Osteoblast (primary cell): ENCODE measurements around the gene TXNDC11. TPM values are rescaled to one million over a fixed set of nuclear protein-coding genes. Genes with fewer than 3 reads are reported as not detected.

Experiments
- DNase-seq: peaks from one replicate; pipeline ENCODE4 v3.0.0; 2011; ENCODE audit warnings: low spot score, mixed read lengths; ENCODE audit not compliant: insufficient read length; ENCODE audit errors: missing footprints
- H2AFZ ChIP-seq: 2 replicates; pipeline ENCODE4 v1.6.0; 2011; ENCODE audit warnings: mild to moderate bottlenecking, low read length
- H3K27ac ChIP-seq: 2 replicates; pipeline ENCODE4 v1.5.1; 2011; ENCODE audit warnings: mild to moderate bottlenecking, low read depth, low read length, moderate library complexity
- H3K27me3 ChIP-seq: 2 replicates; pipeline ENCODE4 v1.6.0; 2012; ENCODE audit warnings: mild to moderate bottlenecking, control low read depth, inconsistent platforms, low read length, moderate library complexity; ENCODE audit not compliant: insufficient read depth
- H3K36me3 ChIP-seq: 2 replicates; pipeline ENCODE4 v1.5.1; 2011; ENCODE audit warnings: mild to moderate bottlenecking, low read length, control low read depth, moderate library complexity; ENCODE audit not compliant: insufficient read depth
- H3K4me1 ChIP-seq: 2 replicates; pipeline ENCODE4 v1.5.1; 2011; ENCODE audit warnings: mild to moderate bottlenecking, low read length, control low read depth, moderate library complexity; ENCODE audit not compliant: insufficient read depth
- H3K4me2 ChIP-seq: 2 replicates; pipeline ENCODE4 v1.6.0; 2011; ENCODE audit warnings: mild to moderate bottlenecking, low read length; ENCODE audit not compliant: insufficient read depth
- H3K4me3 ChIP-seq: fragments of 200-600 bp; sonication (generic); 3 replicates; pipeline ENCODE4 v1.5.1; 2012; ENCODE audit warnings: mild to moderate bottlenecking, low read length, inconsistent platforms; ENCODE audit not compliant: insufficient read depth
- H3K79me2 ChIP-seq: 2 replicates; pipeline ENCODE4 v1.6.0; 2012; ENCODE audit warnings: mild to moderate bottlenecking, low read length, control low read depth, inconsistent platforms; ENCODE audit not compliant: insufficient read depth
- H3K9me3 ChIP-seq: 2 replicates; pipeline ENCODE4 v1.5.1; 2011; ENCODE audit warnings: low read depth, low read length, control low read depth
- H4K20me1 ChIP-seq: 2 replicates; pipeline ENCODE4 v1.6.0; 2012; ENCODE audit warnings: mild to moderate bottlenecking, low read length, control low read depth; ENCODE audit not compliant: insufficient read depth
- total RNA-seq: library from RNA; depleted of rRNA; stranded (reverse); fragments of >200 nt; gene quantifications from 2 replicates; pipeline ENCODE4 v1.2.3, GENCODE V29; 2012
- TF ChIP-seq, protein P1 (sequence below): IDR thresholded peaks from 2 replicates; pipeline ENCODE4 v1.5.1; 2011; ENCODE audit warnings: mild to moderate bottlenecking, low read depth, low read length, moderate library complexity; ENCODE audit errors: extremely low read depth

Gene TXNDC11
- total RNA-seq, 1 donor, result 26.1 TPM

DNA sequence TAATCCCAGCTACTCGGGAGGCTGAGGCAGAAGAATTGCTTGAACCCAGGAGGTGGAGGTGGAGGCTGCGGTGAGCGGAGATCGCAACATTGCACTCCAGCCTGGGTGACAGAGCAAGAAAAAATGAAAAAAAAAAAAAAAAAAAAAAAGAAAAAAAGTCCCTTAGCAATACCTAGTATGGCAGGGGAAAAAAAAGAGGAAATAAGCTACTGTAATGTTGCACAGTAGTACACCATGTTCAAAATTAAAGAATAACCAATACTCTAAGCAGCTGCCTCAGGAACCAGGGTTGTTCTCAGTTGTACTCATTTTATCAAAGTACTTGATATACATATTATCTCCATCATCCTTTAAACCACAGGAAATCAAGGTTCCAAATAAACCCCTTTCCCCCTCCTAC lies 17.3 kb upstream of the TXNDC11 start:
- DNase-seq, result no peak
- Histone ChIP-seq H3K9me3 (no peaks in the 10 kb centered on the region), H3K27me3 (no peaks in the 10 kb centered on the region), H3K27ac (no peak overlapping the region), H3K4me3 (no peak overlapping the region), H3K36me3 (peaks cover 72% of the 10 kb centered on the region), H2AFZ (no peak overlapping the region), H3K4me1 (peaks cover 23% of the 10 kb centered on the region), H4K20me1 (peaks cover 24% of the 10 kb centered on the region), H3K79me2 (peaks cover 4% of the 10 kb centered on the region), H3K4me2 (no peak overlapping the region)
- TF ChIP-seq, protein P1, sequence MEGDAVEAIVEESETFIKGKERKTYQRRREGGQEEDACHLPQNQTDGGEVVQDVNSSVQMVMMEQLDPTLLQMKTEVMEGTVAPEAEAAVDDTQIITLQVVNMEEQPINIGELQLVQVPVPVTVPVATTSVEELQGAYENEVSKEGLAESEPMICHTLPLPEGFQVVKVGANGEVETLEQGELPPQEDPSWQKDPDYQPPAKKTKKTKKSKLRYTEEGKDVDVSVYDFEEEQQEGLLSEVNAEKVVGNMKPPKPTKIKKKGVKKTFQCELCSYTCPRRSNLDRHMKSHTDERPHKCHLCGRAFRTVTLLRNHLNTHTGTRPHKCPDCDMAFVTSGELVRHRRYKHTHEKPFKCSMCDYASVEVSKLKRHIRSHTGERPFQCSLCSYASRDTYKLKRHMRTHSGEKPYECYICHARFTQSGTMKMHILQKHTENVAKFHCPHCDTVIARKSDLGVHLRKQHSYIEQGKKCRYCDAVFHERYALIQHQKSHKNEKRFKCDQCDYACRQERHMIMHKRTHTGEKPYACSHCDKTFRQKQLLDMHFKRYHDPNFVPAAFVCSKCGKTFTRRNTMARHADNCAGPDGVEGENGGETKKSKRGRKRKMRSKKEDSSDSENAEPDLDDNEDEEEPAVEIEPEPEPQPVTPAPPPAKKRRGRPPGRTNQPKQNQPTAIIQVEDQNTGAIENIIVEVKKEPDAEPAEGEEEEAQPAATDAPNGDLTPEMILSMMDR, result no peak

DNA sequence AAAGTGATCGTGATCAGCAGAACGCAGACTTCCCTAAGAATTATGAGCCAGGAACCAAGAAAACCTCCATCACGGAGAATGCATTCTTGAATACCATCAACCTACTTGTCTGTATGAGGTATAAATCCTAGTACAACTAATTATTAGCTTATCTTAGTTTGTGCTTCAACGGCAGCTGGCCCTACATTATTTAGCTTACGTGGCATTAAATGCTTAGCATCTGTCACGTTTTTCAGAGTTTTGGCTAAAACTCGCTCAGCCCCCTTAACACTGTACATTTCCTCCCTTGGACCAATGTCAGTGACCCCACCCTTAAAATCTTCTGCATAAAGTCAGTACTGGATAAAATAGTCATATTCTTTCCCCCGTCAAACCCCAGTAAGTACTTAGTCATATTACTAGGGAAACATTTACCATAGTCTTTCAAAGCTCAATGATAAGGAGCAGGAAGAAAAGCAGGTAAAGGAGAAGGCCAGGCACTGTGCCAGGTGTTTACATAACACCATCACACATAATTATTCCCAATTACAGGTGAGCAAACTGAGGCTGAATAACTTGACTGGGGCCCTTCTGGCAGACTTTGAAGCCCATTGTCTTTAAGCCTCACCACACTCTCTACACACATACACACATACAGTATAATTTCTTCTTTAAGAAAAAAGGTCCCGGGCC lies 16.6 kb upstream of the TXNDC11 start:
- Histone ChIP-seq H3K36me3 (peaks cover 65% of the 10 kb centered on the region), H2AFZ (no peak overlapping the region), H4K20me1 (peaks cover 24% of the 10 kb centered on the region), H3K27me3 (no peaks in the 10 kb centered on the region), H3K4me1 (peaks cover 23% of the 10 kb centered on the region), H3K9me3 (no peaks in the 10 kb centered on the region), H3K4me2 (no peak overlapping the region), H3K27ac (no peak overlapping the region), H3K4me3 (no peak overlapping the region), H3K79me2 (peaks cover 4% of the 10 kb centered on the region)
- no peak for DNase-seq
- TF ChIP-seq, protein P1, result no peak

DNA sequence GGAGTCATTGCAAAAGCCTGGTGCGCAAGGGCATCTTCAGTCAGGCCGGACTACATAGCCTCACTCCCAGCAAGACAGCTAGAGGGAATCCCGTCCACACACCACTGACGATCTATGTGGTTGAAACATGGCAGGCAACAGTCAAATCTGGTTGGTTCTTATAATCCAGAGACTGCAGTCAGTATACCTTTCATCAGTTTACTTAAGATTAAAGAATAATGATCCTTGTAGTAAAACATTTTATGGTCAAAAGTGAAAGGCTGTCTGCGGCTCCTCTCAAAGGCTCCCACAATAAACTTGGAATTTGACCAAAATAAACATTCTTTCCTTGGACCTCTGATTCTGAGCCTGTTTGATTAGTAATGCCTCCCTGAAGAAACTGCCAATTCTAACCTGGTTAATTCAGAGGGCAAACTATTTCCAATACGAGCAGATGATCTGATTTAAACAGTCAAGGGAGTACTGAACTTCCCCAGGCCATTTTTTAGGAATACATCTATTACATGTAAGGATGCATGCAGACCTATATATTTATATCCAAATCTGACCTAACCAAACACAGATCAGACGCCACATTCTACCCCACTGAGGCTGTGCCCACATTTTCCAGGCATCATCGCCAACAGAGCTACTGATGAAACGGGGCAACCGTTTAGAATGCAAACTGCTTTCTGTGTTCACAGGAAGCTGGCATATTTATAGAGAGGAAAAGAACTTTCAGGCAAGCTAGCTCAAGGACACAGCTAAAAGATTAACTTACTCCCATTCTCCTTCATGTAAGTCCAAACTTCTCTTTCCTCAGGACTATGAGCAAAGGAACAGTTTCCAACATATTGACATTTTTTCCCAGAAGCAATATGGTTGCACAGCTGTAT lies 15.3 kb upstream of the TXNDC11 start:
- peaks cover 23% of the 10 kb centered on the region for H3K4me1 ChIP-seq
- H3K4me3 ChIP-seq, result no peak overlapping the region
- H3K27me3 ChIP-seq, result no peaks in the 10 kb centered on the region
- H3K79me2 ChIP-seq, result peaks cover 4% of the 10 kb centered on the region
- no peak overlapping the region for H2AFZ ChIP-seq
- H3K36me3 ChIP-seq, result peaks cover 68% of the 10 kb centered on the region
- H3K4me2 ChIP-seq, result peak overlapping the region; percentile 33
- TF ChIP-seq, protein P1, result no peak
- peaks cover 24% of the 10 kb centered on the region for H4K20me1 ChIP-seq
- H3K9me3 ChIP-seq, result no peaks in the 10 kb centered on the region
- DNase-seq, result peak; percentile 49
- H3K27ac ChIP-seq, result peak overlapping the region; percentile 49

DNA sequence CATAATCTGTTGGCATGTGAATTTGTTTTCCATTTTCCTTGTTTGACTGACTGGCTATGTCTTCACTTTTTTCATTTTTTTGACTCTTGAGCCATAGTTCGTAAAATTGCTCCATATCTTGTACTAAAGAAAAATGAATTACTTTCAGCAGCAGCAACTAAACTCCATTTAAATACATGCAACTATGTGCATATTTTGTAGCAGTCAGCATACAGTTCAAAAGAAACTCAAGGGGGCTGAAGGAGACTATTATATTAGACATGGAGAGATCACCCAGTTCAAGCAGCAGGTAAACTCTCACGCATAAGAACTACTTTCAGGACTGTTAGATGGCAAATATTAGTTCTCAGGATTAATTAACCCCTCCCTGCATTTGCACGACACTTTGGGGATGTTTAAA lies 13.6 kb upstream of the TXNDC11 start:
- H3K9me3 ChIP-seq, result no peaks in the 10 kb centered on the region
- peaks cover 69% of the 10 kb centered on the region for H3K36me3 ChIP-seq
- H3K4me3 ChIP-seq, result no peak overlapping the region
- no peak overlapping the region for H2AFZ ChIP-seq
- H3K79me2 ChIP-seq, result peaks cover 4% of the 10 kb centered on the region
- DNase-seq, result no peak
- no peak overlapping the region for H3K27ac ChIP-seq
- TF ChIP-seq, protein P1, result no peak
- peaks cover 23% of the 10 kb centered on the region for H3K4me1 ChIP-seq
- H3K4me2 ChIP-seq, result no peak overlapping the region
- H4K20me1 ChIP-seq, result peaks cover 27% of the 10 kb centered on the region
- no peaks in the 10 kb centered on the region for H3K27me3 ChIP-seq
